NCI-H187 treated with DMSO at 0.1 percent for 48 hours (cell line): ENCODE data around the gene DAB2IP.

ENCODE experiments used
- DNase-seq: peaks from one replicate; lab custom pipeline; 2025; lab: John Stamatoyannopoulos, UW

DAB2IP gene

GRCh38 chr9:121703014-121703734 lies 51.7 kb downstream of the DAB2IP start:
- no peak for DNase-seq

GRCh38 chr9:121704281-121704680 lies 52.8 kb downstream of the DAB2IP start:
- DNase-seq = no peak

GRCh38 chr9:121706149-121706750 lies 54.8 kb downstream of the DAB2IP start:
- no peak for DNase-seq

- no peak for DNase-seq
Measured at GRCh38 chr9:121707477-121708424, 56.3 kb downstream of the DAB2IP start.

GRCh38 chr9:121708768-121709488 lies 57.5 kb downstream of the DAB2IP start:
- DNase-seq = no peak

- no peak for DNase-seq
Measured at GRCh38 chr9:121709798-121710197, 58.4 kb downstream of the DAB2IP start.

- DNase-seq = no peak
Measured at GRCh38 chr9:121711281-121711680, 59.8 kb downstream of the DAB2IP start.

- no peak for DNase-seq
Measured at GRCh38 chr9:121711797-121712196, 60.4 kb downstream of the DAB2IP start.

GRCh38 chr9:121713400-121714070 lies 62.1 kb downstream of the DAB2IP start:
- no peak for DNase-seq

- no peak for DNase-seq
Measured at GRCh38 chr9:121714075-121714705, 62.8 kb downstream of the DAB2IP start.

- DNase-seq = no peak
Measured at GRCh38 chr9:121714873-121715272, 63.4 kb downstream of the DAB2IP start.

GRCh38 chr9:121717141-121717991 lies 65.9 kb downstream of the DAB2IP start:
- DNase-seq = no peak

- no peak for DNase-seq
Measured at GRCh38 chr9:121718084-121718483, 66.7 kb downstream of the DAB2IP start.

- no peak for DNase-seq
Measured at GRCh38 chr9:121718501-121718900, 67.1 kb downstream of the DAB2IP start.

- DNase-seq = no peak
Measured at GRCh38 chr9:121720311-121721057, 69.0 kb downstream of the DAB2IP start.

- DNase-seq = no peak
Measured at GRCh38 chr9:121721058-121721350, 69.6 kb downstream of the DAB2IP start.

GRCh38 chr9:121721770-121722169 lies 70.3 kb downstream of the DAB2IP start:
- DNase-seq = no peak

- DNase-seq = no peak
Measured at GRCh38 chr9:121725008-121725775, 73.8 kb downstream of the DAB2IP start.
